ENCODE results near the gene SPPL2A.

SPPL2A gene

GRCh38 chr15:50685976-50686468 is 79.5 kb downstream of the SPPL2A start:
- DNase-seq: peak; percentile 35

GRCh38 chr15:50685191-50685975 is 80.1 kb downstream of the SPPL2A start:
- DNase-seq: no peak

GRCh38 chr15:50681467-50681866 is 84.0 kb downstream of the SPPL2A start:
- no peak for DNase-seq

DNA sequence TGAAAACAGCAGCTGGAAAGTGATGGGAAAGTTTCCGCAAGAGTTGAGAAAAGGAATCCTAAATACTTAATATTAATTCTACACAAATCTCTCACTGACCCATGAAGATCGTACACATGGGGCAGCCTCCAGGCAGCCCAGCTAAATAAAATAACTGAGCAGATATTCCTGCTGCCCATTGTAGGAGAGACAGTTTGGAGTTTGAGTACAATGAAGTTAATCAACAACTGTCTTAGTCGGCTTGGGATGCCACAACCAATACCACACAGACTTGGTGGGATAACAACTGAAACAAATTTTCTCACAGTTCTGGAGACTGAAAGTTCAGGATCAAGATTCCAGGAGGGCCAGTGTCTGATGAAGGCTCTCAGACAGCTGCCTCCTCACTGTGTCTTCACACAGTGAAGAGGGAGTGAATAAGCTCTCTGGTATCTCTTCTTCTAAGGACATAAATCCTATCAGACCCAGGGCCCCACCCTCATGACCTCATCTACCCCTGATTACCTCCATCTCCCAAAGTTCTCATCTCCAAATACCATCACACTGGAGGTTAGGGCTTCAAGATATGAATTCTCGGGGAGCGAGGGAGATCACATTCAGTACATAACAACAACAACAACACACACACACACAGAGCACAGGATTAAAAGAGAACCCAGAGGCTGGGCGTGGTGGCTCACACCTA is 88.6 kb downstream of the SPPL2A start:
- no peak for DNase-seq

- no peak for DNase-seq
Measured at GRCh38 chr15:50675535-50676144, 89.9 kb downstream of the SPPL2A start.

GRCh38 chr15:50670115-50670514 is 95.4 kb downstream of the SPPL2A start:
- no peak for DNase-seq

DNA sequence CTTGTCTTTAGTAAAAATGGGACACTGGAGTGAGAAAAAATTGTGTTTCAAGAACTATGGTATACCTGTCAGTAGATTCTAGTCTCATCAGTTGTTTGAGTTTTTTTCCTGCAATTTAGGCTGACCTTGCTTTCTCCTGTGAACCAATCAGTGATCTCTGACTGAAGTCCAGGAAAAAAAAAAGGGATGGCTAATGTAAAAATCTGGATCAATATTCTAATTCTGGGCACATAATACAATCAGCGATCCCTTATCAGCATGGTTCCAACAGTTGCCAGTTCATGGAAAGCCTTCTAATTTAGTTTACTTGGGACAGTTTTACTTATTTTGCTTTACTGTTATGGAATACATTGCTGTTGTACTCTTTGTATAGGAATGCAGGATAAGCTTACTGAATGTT is 95.9 kb downstream of the SPPL2A start:
- DNase-seq: no peak

DNA sequence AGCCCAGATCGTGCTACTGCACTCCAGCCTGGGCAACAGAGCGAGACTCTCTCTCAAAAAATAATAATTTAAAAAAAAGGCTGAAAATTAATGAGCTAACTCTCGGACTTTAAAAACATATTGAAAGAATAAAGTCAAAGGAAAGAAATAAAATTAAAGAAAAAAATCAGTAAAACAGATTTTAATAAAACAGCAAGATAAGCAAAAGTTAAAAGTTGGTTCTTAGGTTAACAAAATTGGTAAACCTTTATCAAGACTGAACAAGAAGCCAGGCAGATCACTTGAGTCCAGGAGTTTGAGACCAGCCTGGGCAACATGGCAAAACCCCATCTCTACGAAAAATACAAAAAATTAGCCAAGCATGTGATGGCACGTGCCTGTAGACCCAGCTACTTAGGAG is 99.6 kb downstream of the SPPL2A start:
- no peak for DNase-seq

- no peak for DNase-seq
Measured at GRCh38 chr15:50655555-50655954, 110.0 kb downstream of the SPPL2A start.

DNA sequence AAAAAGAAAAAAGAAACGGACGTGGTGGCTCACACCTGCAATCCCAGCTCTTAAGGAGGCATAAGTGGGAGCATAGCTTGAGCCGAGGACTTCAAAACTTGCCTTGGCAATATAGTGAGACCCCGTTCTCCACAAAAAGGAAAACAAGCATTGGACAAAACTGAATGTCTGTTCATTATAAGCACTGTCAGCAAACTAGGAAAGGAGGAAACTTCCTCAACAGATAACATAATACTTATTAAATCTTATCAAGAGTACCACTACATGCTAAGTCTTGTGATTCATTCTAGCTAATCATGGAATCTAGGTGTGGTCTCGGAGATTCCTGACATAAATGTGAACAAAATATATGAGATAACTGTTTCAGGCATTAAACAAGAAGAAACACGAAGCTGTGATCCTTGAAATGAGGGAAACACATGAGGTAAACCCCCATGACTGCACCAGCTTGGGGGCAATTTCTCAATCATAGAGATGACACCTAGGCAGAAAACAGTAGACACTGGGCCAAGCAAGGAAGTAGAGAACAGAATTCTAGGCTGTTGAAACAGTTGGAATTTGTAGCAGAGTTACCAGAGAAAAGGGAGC is 112.3 kb downstream of the SPPL2A start:
- no peak for DNase-seq

DNA sequence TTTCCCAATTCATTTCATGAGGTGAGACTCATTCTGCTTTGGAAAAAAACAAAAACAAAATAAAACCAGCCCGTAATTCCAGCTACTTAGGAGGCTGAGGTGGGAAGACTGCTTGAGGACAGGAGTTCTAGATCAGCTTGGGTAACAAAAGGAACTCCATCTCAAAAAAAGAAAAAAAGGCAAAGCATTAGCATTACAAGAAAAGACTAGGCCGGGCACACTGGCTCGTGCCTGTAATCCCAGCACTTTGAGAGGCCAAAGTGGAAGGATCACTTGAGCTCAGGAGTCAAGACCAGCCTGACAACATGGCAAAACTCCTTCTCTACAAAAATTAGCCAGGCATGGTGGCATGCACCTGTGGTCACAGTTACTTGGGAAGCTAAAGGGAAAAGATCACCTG is 112.8 kb downstream of the SPPL2A start:
- DNase-seq: no peak
